Measurements from ENCODE around the gene DIO1.

DNA sequence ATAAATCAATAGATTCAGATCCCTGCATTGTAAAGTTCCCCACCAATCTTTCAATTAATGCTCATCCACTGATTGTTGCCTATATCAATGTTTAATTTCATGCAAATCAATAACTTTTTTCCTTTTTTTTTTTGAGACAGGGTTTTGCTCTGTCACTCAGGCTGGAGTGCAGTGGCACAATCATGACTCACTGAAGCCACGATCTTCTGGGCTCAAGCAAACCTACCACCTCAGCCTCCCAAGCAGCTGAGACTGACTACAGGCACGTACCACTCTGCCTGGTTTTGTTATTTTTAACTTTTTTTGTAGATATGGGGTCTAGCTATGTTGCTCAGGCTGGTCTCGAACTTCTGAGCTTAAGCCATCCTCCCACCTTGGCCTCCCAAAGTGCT is 25.7 kb downstream of the DIO1 start:
- TF ChIP-seq, protein P1, sequence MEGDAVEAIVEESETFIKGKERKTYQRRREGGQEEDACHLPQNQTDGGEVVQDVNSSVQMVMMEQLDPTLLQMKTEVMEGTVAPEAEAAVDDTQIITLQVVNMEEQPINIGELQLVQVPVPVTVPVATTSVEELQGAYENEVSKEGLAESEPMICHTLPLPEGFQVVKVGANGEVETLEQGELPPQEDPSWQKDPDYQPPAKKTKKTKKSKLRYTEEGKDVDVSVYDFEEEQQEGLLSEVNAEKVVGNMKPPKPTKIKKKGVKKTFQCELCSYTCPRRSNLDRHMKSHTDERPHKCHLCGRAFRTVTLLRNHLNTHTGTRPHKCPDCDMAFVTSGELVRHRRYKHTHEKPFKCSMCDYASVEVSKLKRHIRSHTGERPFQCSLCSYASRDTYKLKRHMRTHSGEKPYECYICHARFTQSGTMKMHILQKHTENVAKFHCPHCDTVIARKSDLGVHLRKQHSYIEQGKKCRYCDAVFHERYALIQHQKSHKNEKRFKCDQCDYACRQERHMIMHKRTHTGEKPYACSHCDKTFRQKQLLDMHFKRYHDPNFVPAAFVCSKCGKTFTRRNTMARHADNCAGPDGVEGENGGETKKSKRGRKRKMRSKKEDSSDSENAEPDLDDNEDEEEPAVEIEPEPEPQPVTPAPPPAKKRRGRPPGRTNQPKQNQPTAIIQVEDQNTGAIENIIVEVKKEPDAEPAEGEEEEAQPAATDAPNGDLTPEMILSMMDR (IDR thresholded peaks at IDR 0.05): no peak
- TF ChIP-seq POLR2AphosphoS5 (IDR thresholded peaks at IDR 0.05): no peak
